H9 (cell line): ENCODE data around the gene SUFU. TPM values are rescaled to one million over a fixed set of nuclear protein-coding genes. Genes with fewer than 3 reads are reported as not detected.
A peak's percentile ranks its signal among the peaks of the same experiment; 100 is the strongest.

Source experiments
- DNase-seq: peaks from one replicate; pipeline ENCODE4 v3.0.0-alpha.2; 2017
- H2AFZ ChIP-seq: one replicate; pipeline ENCODE4 v1.6.1; 2013; ENCODE audit warnings: mild to moderate bottlenecking, low read length, control low read depth, moderate library complexity
- H2AK5ac ChIP-seq: 2 replicates; pipeline ENCODE4 v1.6.1; 2013; ENCODE audit warnings: low read length, control low read depth, mixed read lengths; ENCODE audit not compliant: insufficient read length
- H2BK120ac ChIP-seq: one replicate; pipeline ENCODE4 v1.6.1; 2013; ENCODE audit warnings: low read depth, mild to moderate bottlenecking, low read length, control low read depth, inconsistent platforms; ENCODE audit not compliant: poor library complexity, severe bottlenecking
- H2BK12ac ChIP-seq: 2 replicates; pipeline ENCODE4 v1.6.1; 2013; ENCODE audit warnings: low read length, control low read depth, mixed read lengths, low read depth; ENCODE audit not compliant: insufficient read length
- H2BK15ac ChIP-seq: 2 replicates; pipeline ENCODE4 v1.6.1; 2013; ENCODE audit warnings: low read depth, low read length, control low read depth
- H2BK20ac ChIP-seq: one replicate; pipeline ENCODE4 v1.6.1; 2013; ENCODE audit warnings: low read depth, mild to moderate bottlenecking, low read length, control low read depth, inconsistent platforms; ENCODE audit not compliant: poor library complexity, severe bottlenecking
- H2BK5ac ChIP-seq: 2 replicates; pipeline ENCODE4 v1.6.1; 2013; ENCODE audit warnings: low read length, control low read depth, mixed read lengths; ENCODE audit not compliant: insufficient read length
- H3K14ac ChIP-seq: 2 replicates; pipeline ENCODE4 v1.6.1; 2013; ENCODE audit warnings: low read length, control low read depth; ENCODE audit not compliant: insufficient read depth
- H3K18ac ChIP-seq: 2 replicates; pipeline ENCODE4 v1.6.1; 2013; ENCODE audit warnings: low read depth, mild to moderate bottlenecking, mixed read lengths, low read length, control low read depth; ENCODE audit not compliant: insufficient read length
- H3K23ac ChIP-seq: 2 replicates; pipeline ENCODE4 v1.6.1; 2013; ENCODE audit warnings: low read length, control low read depth, mixed read lengths, low read depth; ENCODE audit not compliant: insufficient read length
- H3K23me2 ChIP-seq: 2 replicates; pipeline ENCODE4 v1.6.1; 2013; ENCODE audit warnings: low read depth, mild to moderate bottlenecking, mixed read lengths, low read length, control low read depth; ENCODE audit not compliant: insufficient read length, poor library complexity, severe bottlenecking
- H3K27ac ChIP-seq: 2 replicates; pipeline ENCODE4 v1.5.1; 2013; ENCODE audit warnings: low read length, control low read depth, mixed read lengths, low read depth; ENCODE audit not compliant: insufficient read length
- H3K27me3 ChIP-seq: 2 replicates; pipeline ENCODE4 v1.6.1; 2013; ENCODE audit warnings: low read length, control low read depth, inconsistent platforms; ENCODE audit not compliant: insufficient read depth
- H3K4ac ChIP-seq: 2 replicates; pipeline ENCODE4 v1.6.1; 2013; ENCODE audit warnings: low read depth, mild to moderate bottlenecking, control low read depth, inconsistent platforms, low read length, moderate library complexity
- H3K4me1 ChIP-seq: 2 replicates; pipeline ENCODE4 v1.6.1; 2013; ENCODE audit warnings: low read length, control low read depth, inconsistent platforms; ENCODE audit not compliant: insufficient read depth
- H3K4me2 ChIP-seq: 2 replicates; pipeline ENCODE4 v1.6.1; 2013; ENCODE audit warnings: low read length, control low read depth, mixed read lengths; ENCODE audit not compliant: insufficient read length, insufficient read depth
- H3K56ac ChIP-seq: 2 replicates; pipeline ENCODE4 v1.6.1; 2013; ENCODE audit warnings: low read depth, mild to moderate bottlenecking, mixed read lengths, low read length, control low read depth; ENCODE audit not compliant: insufficient read length
- H3K79me1 ChIP-seq: 2 replicates; pipeline ENCODE4 v1.6.1; 2013; ENCODE audit warnings: low read depth, mild to moderate bottlenecking, moderate library complexity, low read length, control low read depth, inconsistent platforms; ENCODE audit not compliant: insufficient read depth, poor library complexity, severe bottlenecking
- H3K79me2 ChIP-seq: 2 replicates; pipeline ENCODE4 v1.6.1; 2013; ENCODE audit warnings: low read length, control low read depth, inconsistent platforms; ENCODE audit not compliant: insufficient read depth
- H3K9ac ChIP-seq: 2 replicates; pipeline ENCODE4 v1.6.1; 2013; ENCODE audit warnings: low read length, control low read depth, mixed read lengths; ENCODE audit not compliant: insufficient read length; ENCODE audit errors: extremely low read depth
- H3K9me3 ChIP-seq: one replicate; pipeline ENCODE4 v1.6.1; 2013; ENCODE audit warnings: low read depth, low read length, inconsistent platforms; ENCODE audit not compliant: control insufficient read depth
- H3T11ph ChIP-seq: one replicate; pipeline ENCODE4 v1.6.1; 2013; ENCODE audit warnings: mild to moderate bottlenecking, low read length, control low read depth, inconsistent platforms
- H4K20me1 ChIP-seq: one replicate; pipeline ENCODE4 v1.6.1; 2013; ENCODE audit not compliant: control insufficient read depth, insufficient read length, insufficient read depth
- H4K5ac ChIP-seq: 2 replicates; pipeline ENCODE4 v1.6.1; 2013; ENCODE audit warnings: low read depth, mild to moderate bottlenecking, mixed read lengths, low read length, control low read depth; ENCODE audit not compliant: insufficient read length
- H4K8ac ChIP-seq: replicated peaks from 2 replicates; pipeline ENCODE4 v1.6.1; 2013; ENCODE audit warnings: low read length, control low read depth, mixed read lengths, low read depth; ENCODE audit not compliant: insufficient read length
- H4K91ac ChIP-seq: 2 replicates; pipeline ENCODE4 v1.6.1; 2013; ENCODE audit warnings: low read depth, mild to moderate bottlenecking, moderate library complexity, mixed read lengths, low read length, control low read depth; ENCODE audit not compliant: insufficient read length
- H3K27ac Mint-ChIP-seq, 3 experiments: 2 replicates in 2 of 3; 3 replicates in 1 of 3; pipeline ENCODE4 v1.8.0; 2020 to 2021; ENCODE audit warnings: mixed read lengths in 3 of 3, mild to moderate bottlenecking in 1 of 3, moderate library complexity in 1 of 3
- H3K27me3 Mint-ChIP-seq: 2 replicates; pipeline ENCODE4 v1.8.0; 2021; ENCODE audit warnings: low read depth, mild to moderate bottlenecking, moderate library complexity, mixed read lengths
- H3K36me3 Mint-ChIP-seq, 3 experiments: 2 replicates in 2 of 3; 3 replicates in 1 of 3; pipeline ENCODE4 v1.8.0; 2020 to 2021; ENCODE audit warnings: low read depth in 3 of 3, mixed read lengths in 3 of 3; ENCODE audit not compliant: insufficient read depth in 1 of 3
- H3K4me1 Mint-ChIP-seq, 2 experiments: 2 replicates each; pipeline ENCODE4 v1.8.0; 2020; ENCODE audit warnings: mixed read lengths in 2 of 2
- H3K4me3 Mint-ChIP-seq, 2 experiments: 2 replicates in 1 of 2; 3 replicates in 1 of 2; pipeline ENCODE4 v1.8.0; 2020 to 2021; ENCODE audit warnings: mild to moderate bottlenecking in 2 of 2, mixed read lengths in 2 of 2, moderate library complexity in 1 of 2
- H3K9me3 Mint-ChIP-seq, 2 experiments: 2 replicates in 1 of 2; 3 replicates in 1 of 2; pipeline ENCODE4 v1.8.0; 2020; ENCODE audit warnings: mild to moderate bottlenecking in 2 of 2, mixed read lengths in 2 of 2, moderate library complexity in 1 of 2
- WGBS: extraction: QIAGEN DNeasy Blood & Tissue Kit; methylation state at CpG from one replicate; pipeline ENCODE4 v1.1.7; 2013; ENCODE audit warnings: missing lambda C conversion rate, low lambda C conversion rate, mixed read lengths; ENCODE audit not compliant: insufficient read length; ENCODE audit errors: extremely low coverage; 5-methylcytosine and 5-hydroxymethylcytosine counted together
- total RNA-seq: library from RNA; stranded (reverse); gene quantifications from 2 replicates; pipeline ENCODE4 v1.2.1, GENCODE V29; 2021
- TF ChIP-seq, protein P1 (sequence below): fragments of 200-600 bp; sonication (generic); conservative IDR thresholded peaks from 3 replicates; pipeline ENCODE4 v1.8.0; 2021; ENCODE audit warnings: antibody characterized with exemption, mild to moderate bottlenecking

The SUFU gene
- total RNA-seq, 1 experiment from 2014 or later, result 9.5 TPM

DNA sequence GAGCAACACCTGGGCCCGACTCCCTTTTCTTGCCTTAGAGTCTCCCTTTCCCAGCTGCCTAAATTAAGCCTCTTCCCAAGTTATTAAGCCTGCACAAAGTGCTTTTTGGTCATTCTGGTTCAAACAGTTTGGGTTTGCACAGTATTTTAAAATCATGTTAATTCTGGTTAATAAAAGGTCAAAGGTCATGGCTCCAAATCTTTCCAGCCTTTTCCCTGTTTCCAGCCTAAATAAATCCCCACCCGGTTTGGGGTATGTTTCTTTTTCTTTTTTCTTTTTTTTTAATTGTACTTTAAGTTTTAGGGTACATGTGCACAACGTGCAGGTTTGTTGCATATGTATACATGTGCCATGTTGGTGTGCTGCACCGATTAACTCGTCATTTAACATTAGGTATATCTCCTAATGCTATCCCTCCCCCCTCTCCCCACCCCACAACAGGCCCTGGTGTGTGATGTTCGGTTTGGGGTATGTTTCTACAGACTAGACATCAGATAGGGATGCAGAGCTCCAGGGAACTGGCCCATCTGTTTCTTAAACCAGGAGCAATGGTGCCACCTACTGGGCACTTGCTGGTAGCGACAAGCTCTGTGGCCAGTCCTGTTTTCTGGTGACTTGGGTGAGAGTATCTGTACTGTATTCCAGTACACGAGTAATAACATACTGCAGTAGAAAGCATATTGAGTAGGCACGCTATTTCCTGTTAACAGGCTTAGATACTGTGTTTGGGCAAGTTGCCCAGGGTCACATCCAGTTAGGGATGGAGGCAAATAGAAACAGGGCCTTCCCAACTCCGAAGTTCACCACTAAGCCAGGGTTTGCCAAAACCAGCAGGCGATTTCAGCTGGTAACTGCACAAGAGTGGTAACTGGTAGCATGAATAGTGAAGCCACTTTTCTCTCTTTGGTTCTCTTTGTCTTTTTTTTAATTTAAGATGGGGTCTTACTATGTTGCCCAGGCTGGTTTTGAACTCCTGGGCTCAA is 80.0 kb downstream of the SUFU start:
- no peak overlapping the region for H4K5ac ChIP-seq
- H3K27me3 ChIP-seq, result no peaks in the 10 kb centered on the region
- no peak overlapping the region for H2AFZ ChIP-seq
- peaks cover 2% of the 10 kb centered on the region for H4K20me1 ChIP-seq
- Mint-ChIP-seq H3K4me3 (peak overlapping the region in 1 of 2 experiments; percentile 44; a peak in 1 of 5 replicates), H3K4me1 (peaks cover 15 to 40% of the 10 kb centered on the region in 2 experiments), H3K27ac (peak overlapping the region in 1 of 3 experiments; percentile 40; a peak in 1 of 7 replicates), H3K9me3 (peaks cover 0 to 3% of the 10 kb centered on the region in 2 experiments; a peak in 1 of 5 replicates), H3K36me3 (no peaks in the 10 kb centered on the region; a peak in 1 of 7 replicates), H3K27me3 (peaks cover 24% of the 10 kb centered on the region)
- H2AK5ac ChIP-seq, result no peak overlapping the region
- no peak overlapping the region for H3K56ac ChIP-seq
- H3K4ac ChIP-seq, result no peak overlapping the region
- no peak overlapping the region for H4K8ac ChIP-seq
- no peaks in the 10 kb centered on the region for H3K79me2 ChIP-seq
- no peak overlapping the region for H4K91ac ChIP-seq
- no CpG with 5 or more reads among the region's 11 CpGs for WGBS
- H3K23me2 ChIP-seq, result no peaks in the 10 kb centered on the region
- peak; percentile 83 for DNase-seq
- H2BK20ac ChIP-seq, result no peak overlapping the region
- no peak overlapping the region for H3K14ac ChIP-seq
- H2BK12ac ChIP-seq, result no peak overlapping the region
- no peak overlapping the region for H3T11ph ChIP-seq
- no peak overlapping the region for H3K4me2 ChIP-seq
- no peak overlapping the region for H3K27ac ChIP-seq
- TF ChIP-seq, protein P1, sequence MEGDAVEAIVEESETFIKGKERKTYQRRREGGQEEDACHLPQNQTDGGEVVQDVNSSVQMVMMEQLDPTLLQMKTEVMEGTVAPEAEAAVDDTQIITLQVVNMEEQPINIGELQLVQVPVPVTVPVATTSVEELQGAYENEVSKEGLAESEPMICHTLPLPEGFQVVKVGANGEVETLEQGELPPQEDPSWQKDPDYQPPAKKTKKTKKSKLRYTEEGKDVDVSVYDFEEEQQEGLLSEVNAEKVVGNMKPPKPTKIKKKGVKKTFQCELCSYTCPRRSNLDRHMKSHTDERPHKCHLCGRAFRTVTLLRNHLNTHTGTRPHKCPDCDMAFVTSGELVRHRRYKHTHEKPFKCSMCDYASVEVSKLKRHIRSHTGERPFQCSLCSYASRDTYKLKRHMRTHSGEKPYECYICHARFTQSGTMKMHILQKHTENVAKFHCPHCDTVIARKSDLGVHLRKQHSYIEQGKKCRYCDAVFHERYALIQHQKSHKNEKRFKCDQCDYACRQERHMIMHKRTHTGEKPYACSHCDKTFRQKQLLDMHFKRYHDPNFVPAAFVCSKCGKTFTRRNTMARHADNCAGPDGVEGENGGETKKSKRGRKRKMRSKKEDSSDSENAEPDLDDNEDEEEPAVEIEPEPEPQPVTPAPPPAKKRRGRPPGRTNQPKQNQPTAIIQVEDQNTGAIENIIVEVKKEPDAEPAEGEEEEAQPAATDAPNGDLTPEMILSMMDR, result peak; percentile 92
- H3K18ac ChIP-seq, result no peak overlapping the region
- H2BK120ac ChIP-seq, result no peak overlapping the region
- no peaks in the 10 kb centered on the region for H3K4me1 ChIP-seq
- no peaks in the 10 kb centered on the region for H3K9me3 ChIP-seq
- no peak overlapping the region for H3K9ac ChIP-seq
- no peaks in the 10 kb centered on the region for H3K79me1 ChIP-seq
- H2BK5ac ChIP-seq, result no peak overlapping the region
- no peak overlapping the region for H3K23ac ChIP-seq
- no peak overlapping the region for H2BK15ac ChIP-seq
